Activated CD8-positive, alpha-beta memory T cell treated with anti-CD3 and anti-CD28 coated beads for 24 hours (primary cell): ENCODE measurements around the gene FAM135A.
"Not testable (repeated sequence)": the region's sequence is repeated elsewhere in the genome, so short reads cannot be mapped to it uniquely, and the experiment has no call there.

Source experiments
- DNase-seq: peaks from one replicate; pipeline ENCODE4 v3.0.0-alpha.2; 2020

Gene FAM135A

DNA sequence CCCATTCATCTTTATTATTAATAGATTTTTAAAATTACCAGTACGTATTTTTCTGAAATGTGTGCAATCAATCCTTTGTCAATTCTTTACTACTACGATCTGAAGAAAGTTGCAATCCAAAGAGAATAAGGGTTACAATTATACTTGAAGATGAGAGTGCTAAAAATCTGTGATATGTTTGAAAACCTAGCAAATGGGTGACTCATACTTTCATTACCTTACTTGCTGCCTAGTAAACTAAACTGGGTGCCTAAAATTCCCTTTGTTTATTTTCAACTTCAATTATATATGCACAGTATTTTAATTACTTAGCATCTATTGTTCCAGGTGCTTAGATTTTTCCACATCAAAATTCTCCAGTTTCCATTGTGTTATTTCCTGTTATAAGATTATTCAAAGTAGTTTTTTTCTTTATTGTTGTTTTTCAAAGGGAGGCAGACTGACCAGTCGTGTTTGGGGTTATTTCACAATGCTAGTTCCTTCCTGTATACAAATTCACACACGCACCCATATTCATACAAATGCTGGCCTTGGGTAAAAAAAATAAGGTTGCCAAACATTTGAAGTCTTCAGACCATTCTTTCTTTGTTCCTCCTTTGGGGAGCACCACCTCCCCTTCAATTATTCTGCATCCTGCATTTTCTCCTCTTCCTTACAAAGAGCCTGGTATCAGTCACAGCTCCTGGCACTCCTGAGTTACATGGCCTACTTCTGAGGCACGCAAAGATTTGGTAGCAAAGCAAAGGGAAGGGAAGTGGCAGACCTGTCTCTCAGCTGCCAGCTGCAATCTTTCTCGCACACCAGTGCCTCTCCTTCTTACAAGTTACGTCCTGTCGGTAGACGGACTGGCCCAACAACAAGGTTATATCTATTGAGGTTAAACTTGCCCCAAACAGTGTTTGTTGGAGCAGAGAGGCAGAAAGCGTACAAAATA lies 16.2 kb upstream of the FAM135A start:
- DNase-seq, result no peak

DNA sequence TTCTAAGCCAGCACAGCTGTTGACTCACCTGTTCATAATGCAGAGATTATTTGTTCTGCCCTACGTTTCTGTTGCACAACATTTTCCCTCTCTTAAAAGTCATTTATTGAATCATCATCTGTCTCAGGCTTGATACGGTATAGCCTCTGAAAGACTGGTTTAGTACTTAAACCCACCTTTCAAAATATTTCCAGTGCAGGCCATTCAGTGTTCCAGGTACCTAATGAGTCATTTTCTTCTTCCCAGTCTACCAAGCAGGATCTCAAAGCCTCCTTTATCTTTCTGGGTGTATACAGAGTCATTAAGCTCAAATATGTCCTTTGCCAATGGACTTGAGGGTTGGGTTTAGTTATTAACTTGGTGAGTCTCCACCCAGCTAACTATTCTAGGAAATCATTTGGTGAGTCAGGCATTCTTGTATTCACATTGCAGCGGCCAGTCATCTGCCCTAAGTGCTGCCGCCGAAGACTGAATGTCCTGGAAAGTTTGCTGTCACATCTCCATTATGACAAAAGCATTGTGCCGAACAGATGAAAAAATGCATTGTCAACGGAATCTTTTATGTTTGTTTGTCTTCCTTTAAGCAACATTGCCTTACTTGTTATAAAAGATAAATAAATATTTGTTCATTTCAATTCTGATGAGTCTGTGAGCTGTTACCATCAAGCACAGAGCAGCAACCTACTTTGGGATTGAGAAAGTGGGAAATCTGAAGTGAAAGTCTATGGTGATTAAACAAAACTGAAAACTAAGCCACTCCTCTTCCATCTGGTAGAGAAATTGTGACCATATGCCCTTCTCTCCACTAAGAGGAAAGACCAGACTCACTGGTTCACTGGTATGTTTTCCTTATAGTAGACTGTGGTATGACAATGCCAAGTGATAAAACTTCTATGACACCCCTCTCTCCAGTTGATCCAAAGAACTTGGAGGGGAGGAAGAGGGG lies 14.3 kb upstream of the FAM135A start:
- no peak for DNase-seq

DNA sequence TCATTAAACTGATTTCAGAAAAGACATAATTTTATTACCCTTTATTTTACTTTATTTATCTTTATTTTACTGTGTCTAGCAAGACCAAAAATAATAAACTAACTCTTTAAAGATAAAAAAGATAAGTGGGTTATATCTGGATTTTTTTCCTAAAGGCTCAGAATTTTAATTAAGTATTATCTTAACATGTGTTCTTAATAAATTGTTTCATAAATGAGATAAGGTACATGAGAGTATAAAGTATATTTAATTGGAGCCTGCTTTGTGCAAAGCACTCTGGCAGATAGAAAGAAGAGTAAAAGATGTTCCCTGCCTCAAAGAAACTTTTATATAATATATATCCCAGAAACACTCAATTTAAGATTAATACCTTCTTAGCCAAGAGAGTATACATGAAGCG lies 8.7 kb upstream of the FAM135A start:
- DNase-seq, result no peak

DNA sequence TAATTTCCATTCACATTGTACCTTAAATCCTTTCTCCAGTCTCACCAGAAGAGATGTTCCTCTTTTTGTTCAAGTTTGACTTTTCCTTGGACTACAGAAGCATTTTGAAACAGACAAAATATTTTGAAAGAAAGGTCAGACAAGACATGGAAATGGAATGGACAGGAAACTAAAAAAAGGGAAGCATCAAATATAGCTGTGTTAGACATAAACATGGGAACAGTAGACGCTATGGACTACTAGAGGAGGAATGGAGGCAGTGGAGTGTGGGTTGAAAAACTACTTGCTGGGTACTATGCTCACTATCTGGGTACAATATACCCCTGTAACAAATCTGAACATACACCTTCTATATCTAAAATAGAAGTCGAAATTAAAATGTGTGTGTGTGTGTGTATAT lies 4.1 kb upstream of the FAM135A start:
- no peak for DNase-seq

DNA sequence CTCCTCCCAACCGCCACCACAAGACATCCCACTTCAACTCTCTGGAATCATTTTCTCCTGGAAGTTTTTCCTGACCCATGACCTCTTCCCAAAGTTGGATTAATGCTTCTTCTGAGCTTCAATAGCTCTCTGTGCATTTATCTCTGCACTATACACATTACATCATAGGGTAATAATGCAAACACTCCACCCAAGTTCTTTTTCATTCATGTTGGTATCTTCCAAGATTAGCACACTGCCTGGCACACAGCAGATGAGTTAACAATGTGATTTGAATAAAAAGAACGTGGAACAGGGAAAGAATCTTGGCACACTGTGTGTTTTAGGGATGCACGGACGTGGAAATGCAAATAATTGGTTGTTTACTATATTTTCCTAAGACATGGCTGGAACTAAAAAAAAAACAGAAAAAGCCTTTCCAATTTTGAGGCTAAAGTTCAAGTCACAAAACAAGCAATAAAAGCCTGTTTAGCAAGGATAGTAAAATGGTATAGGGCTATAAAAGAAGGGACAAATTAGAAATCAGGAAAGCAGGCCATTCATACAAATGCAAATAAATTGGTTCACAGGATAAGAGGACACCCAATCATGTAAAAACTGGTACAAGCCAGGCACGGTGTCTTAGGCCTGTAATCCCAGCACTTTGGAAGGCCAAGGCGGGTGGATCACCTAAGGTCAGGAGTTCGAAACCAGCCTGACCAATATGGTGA lies 1.6 kb upstream of the FAM135A start:
- no peak for DNase-seq

DNA sequence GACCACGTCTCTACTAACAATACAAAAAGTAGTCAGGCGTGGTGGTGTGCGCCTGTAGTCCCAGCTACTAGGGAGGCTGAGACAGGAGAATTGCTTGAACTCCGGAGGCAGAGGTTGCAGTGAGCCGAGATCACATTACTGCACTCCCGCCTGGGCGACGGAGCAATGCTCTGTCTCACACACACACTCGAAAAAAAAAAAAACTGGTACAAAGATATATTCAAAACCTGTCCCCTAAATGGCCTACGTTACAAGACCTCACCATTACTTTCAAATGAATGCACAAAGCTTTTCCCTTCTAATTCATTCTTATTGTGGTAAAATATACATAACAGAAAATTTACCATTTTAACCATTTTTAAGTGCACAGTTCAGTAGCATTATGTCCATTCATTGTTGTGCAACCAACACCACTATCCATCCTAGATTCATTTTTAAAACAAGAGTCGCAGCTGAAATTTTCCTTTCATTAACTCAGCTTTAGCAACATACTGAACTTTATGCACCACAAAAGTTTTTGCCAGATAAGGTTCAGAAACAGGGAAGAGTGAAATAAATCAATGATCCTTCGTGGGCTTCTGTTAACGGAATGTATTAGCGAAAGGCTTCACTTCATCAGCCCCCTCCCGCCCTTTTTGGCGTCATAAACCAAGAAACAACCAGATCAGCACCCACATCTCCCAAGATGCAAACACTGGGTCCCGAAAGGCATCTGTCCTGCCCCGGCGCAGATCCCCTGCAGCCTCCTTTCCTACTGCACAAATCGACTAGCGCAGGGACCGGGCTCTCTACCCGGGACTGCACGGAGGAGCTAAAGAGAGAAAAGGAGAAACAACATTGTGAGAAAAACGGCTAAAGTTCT lies 825 bp upstream of the FAM135A start:
- DNase-seq, result no peak

DNA sequence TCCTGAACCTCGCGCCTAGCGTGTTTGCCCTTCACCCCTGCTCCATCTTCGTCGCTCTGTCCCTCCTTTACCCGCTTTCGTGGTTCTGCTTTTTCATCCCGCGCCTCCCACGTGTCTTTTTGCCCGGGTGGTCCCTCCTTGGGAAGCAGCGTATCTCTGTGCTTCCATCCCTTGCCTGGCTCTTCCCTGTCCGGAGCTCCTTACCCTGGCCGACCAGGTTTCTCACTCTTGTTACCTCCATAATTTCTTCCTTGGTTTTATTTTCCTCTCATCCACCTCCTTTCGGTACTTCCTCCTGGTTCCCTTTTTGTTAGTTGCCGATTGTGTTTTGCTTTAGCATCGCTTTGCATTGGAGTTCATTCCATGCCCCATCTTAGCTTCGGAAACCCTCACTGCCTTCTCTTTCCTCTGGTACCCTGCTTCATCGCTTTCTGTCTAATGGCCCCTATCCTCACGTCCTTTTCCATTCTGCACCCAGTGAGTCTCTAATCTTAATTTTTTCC lies 735 bp downstream of the FAM135A start:
- no peak for DNase-seq

DNA sequence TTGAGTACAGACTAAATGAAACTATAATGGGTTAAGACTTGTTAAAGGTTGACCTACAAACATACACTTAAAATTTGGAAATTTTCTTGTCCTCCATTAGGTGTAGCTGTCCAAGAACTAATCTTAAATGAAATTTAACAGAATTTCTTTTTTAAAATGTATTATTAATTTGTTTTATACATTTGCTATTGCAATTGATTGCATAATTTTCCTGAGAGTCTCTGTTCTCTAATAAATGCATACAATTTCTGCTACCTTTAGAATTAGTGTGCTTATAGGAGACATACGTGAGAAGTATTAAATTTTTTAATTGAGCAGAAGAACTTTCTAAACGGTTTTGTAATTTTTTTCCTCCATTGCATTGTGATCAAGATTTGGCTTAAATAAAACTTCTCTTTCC lies 1.5 kb downstream of the FAM135A start:
- no peak for DNase-seq

DNA sequence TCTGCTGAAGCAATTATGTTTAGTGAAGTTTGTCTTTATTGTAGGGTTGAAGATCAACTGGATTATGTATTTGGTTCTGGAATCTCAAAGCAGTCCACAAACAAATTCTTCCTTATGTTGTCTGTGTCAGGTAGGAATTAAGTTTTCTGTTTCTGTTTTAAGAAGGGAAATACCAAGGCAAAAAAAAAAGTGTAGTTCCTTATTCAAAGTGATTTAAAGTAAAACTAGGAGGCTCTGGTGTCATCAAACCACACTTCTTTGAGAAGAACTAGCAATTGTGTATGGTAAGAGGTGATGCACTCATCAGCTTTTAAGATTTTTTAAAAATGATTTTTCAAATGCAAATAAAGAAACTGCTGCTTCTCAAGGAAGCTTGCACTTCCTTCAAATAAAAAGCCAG lies 1.9 kb downstream of the FAM135A start:
- DNase-seq, result no peak

DNA sequence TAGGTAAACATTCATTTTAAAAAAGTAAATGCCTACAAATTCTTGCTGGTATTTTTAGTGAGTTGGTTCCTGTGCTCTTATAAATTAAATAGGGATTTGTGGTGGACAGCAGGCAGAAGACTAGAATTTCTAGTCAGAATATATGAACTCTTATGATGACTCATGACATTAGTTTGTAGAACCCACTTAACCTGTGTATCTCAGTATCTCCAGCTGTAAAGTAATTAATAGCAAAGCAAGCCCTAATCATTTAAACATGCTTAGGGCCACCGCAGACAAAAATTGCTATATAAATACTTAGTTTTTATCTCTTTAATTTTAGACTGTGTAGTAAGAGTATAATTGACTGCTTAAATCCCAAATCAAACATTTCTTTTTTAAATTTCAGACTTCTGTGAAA lies 2.4 kb downstream of the FAM135A start:
- DNase-seq, result no peak

DNA sequence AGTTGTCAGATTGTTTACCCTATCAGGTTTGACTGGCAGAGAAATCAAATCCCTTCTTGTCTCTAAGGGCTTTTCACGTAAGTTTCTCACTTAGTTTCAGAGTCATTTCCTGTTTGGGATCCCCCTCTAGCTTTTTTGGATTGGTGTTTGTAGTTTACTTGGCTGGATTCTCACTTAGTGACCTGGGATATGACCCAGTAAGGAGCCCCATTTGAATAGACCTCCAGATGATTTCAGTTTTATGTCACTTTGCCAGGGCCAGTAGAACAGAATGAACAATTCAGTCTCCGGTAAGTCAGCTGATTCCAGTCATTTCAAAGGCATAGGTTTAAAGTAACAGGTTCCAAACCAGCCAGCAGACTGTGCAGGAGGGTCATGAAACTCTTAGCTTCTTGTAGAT lies 8.2 kb downstream of the FAM135A start:
- DNase-seq, result no peak

DNA sequence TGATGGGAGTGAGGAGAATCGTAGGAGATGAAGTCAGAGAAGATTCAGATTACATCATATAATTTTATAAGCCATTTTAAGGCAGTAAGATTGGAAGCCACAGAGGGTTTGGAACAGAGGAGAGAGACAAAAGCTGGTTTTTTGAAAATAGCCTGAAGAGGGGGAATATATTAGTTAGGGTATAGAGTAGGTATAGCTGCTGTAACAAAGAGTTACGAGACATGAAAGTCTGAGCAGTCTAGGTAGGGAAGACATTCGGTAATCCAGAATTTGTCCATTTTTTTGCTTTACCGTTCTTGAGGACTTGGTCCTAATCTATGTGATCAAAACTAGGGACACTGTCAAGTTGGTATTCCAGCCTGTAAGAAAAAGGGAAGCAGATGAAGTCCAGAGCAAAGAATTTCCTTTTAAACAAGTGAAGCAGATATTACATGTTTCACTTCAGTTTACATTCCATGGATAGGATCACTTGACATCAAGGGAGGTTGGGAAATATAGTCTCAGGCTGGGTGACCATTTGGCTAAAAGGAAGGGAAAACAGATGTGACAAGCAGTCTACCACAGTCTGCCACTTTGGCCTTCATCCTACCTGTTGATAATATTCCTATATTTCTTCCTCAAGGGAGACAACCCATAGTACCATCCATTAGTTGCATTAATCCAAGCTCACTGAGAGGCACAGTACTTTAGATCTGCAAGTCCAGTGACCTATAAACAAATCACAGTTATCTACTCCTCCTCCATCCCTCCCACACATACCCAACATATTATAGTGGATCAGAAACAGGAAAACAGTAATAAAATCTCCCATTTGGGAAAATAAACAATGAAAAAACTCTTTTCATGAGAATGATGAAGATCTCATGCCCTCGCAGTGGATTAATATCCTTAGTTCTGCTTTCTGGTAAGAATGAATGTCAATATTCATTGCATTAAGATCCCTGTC lies 10.2 kb downstream of the FAM135A start:
- DNase-seq, result no peak

DNA sequence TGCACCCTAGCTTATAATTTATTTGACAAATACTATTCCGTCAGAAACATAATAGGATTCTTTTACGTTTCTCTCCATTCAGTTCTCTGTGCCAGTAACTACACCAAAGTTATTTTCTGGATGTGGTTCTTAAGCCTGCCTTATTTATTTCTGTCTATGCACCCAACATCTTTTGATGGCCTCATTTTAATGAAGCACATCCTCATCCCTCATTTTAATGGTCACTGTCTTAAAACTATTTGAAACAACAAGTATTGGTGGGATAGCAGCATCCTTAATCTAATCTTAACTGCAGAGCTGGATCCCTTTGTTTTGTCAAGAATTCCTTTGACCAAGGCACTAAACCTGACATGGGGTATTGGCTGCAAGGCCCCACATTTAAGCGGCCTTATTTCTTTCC lies 11.0 kb downstream of the FAM135A start:
- DNase-seq, result no peak

DNA sequence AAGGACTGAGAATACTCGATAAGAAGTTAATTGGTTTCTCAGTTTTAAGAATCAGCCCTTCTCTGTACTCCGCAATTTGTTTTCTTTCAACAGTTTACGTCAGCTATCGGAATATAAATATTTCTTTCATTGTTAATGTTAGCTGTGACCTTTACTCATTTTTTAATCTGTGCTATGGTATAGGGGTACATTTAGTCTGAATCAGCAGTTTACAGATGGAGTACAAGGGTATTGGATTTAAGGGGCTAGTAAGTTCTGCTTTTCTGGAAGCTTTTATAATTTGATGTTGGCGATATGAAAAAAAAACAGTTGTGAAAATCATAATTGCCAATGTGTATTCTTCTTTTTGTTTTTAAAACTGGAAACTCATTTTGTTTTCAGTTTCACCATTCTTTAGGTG lies 23.0 kb downstream of the FAM135A start:
- DNase-seq, result no peak

DNA sequence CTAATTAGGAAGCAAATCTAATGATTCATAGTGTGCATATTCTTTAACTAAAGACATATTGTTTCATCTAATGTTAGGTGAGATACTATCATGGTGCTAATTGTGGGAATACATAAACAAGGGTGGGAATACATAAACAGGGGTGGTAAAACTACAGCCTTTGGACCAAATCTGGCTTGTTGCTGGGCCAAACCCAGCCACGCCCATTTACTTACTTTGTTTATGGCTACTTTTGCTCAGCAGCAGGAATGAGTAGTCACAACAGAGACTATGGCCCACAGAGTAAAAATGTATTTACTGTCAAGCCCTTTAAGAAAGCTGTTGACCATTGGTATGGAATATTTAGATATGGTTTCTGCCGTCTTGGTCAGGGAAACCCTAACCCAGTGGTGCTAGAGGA lies 31.7 kb downstream of the FAM135A start:
- no peak for DNase-seq

DNA sequence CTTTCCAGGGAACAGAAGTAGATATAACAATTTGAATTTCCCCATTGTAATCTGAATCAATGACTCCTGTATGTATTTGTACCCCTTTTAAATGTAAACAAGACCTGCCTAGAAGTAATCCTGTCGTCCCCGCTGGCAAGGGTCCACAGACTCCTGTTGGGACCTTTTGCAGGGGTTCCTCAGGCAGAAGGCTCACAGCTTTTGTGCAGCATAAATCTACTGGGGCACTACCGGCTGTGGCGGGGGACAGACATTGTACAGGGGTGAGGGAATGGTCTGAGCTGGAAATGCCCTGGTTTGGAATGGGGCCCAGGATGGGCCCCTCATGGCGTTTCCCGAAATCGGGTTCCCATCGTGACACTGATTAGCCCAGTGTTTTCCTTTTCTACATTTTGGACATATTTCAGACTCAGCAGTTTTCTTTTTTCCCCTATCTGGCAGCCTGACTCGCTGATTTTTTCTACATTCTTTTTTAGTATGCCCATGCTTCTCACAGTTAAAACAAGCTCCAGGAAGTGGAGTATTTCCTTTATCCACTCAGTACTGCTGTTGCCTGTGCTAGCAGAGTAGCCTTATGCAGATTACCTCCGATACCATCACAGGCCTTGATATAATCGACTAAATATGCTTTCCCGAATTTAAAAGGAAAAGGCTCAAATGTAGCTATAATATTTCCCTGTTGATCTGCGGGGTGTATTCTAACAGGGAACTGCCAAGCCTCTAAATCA lies 34.2 kb downstream of the FAM135A start:
- not testable (repeated sequence) for DNase-seq

DNA sequence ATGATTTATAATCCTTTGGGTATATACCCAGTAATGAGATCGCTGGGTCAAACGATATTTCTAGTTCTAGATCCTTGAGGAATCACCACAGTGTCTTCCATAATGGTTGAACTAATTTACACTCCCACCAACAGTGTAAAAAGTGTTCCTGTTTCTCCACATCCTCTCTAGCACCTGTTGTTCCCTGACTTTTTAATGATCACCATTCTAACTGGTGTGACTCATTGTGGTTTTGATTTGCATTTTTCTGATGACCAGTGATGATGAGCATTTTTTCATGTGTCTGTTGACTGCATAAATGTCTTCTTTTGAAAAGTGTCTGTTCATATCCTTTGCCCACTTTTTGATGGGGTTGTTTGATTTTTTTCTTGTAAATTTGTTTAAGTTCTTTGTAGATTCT lies 40.6 kb downstream of the FAM135A start:
- not testable (repeated sequence) for DNase-seq

DNA sequence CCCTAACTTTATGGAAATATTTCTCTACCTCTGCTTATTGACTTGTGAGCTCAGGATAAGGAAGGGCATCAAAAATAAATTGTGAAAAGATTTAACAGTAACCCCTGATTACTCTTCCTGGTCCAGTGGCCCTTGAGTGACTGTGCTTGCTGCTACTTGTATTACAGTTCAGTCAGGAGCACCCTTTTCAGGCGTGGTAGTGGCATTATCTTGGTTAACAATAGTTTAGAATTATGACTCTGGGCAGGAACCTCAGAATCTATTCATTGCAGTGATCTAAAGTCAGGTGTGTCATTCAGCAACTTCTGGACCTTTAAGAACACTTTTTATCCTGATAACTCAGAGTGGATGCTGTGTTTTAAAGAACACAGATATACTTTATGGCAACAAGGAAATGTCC lies 43.4 kb downstream of the FAM135A start:
- DNase-seq, result no peak

DNA sequence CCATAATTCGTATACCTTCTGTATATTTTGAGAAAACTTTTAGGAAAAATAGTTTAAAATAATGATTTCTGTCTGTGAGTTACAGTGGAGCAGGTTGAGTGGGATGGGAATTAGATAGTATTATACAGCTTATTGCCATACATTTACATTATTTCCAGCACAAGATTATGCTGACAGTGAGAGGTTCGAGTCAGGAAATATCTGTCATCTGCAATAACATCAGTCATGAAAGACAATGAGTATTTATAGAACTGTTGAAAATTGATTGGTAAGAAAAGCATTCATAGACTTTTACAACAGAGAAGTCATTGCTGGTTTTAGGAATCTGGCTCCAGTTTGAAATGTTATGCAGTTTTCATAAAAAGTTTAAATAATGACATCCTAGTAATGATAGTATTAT lies 45.9 kb downstream of the FAM135A start:
- no peak for DNase-seq

DNA sequence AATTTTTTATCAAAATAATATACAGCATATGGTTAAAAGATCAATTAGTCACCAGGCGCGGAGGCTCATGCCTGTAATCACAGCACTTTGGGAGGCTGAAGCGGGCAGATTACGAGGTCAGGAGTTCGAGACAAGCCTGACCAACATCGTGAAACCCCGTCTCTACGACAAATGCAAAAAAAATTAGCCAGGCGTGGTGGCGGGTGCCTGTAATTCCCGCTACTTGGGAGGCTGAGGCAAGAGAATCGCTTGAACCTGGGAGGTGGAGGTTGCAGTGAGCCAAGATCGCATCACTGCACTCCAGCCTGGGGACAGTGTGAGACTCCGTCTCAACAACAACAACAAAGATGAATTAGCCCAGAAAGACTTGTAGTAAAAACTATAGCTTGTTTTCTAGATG lies 46.4 kb downstream of the FAM135A start:
- DNase-seq, result not testable (repeated sequence)
